ENCODE results near the gene ZNF397. TPM values are rescaled to one million over a fixed set of nuclear protein-coding genes. Genes with fewer than 3 reads are reported as not detected.

The ZNF397 gene
- 3.4 to 4.9 TPM (median 4.6 TPM) in 5 replicates for total RNA-seq (2022; extraction: Qiagen RNA extraction)

GRCh38 chr18:35240664-35241447 lies at the start of gene ZNF397:
Gene ZNF397, plus strand, starts transcription at chr18:35241034. Its CDS starts 1,437 bp downstream, at chr18:35242471.

GRCh38 chr18:35290094-35290735 lies 49.4 kb downstream of the ZNF397 start, which contains the start of gene ZSCAN30:
Gene ZSCAN30, minus strand, starts transcription at chr18:35290229. Its CDS starts 25,877 bp downstream, at chr18:35264352.

Other genes with a start within 250 kb of the ZNF397 start
- gene MAPRE2, start 199.6 kb upstream of the ZNF397 start, total RNA-seq (2022; extraction: Qiagen RNA extraction): 13.6 to 15.8 TPM (median 14.3 TPM) in 5 replicates
- gene ZSCAN30, start 49.2 kb downstream of the ZNF397 start, total RNA-seq (2022; extraction: Qiagen RNA extraction): 0.52 to 1.2 TPM (median 0.90 TPM) in 5 replicates
- 10.6 to 12.6 TPM (median 11.4 TPM) in 5 replicates for gene ZNF24, start 103.4 kb downstream of the ZNF397 start, total RNA-seq (2022; extraction: Qiagen RNA extraction)
- 0.52 to 0.90 TPM (median 0.72 TPM) in 5 replicates for gene ZNF396, start 136.3 kb downstream of the ZNF397 start, total RNA-seq (2022; extraction: Qiagen RNA extraction)

All from A549 treated with CORT108297 at 1 μM for 4 hours (cell line).